K562 (cell line): ENCODE results near the gene NPB. TPM values are rescaled to one million over a fixed set of nuclear protein-coding genes. Genes with fewer than 3 reads are reported as not detected.

ENCODE experiments used
- ATAC-seq: fragments of 200-7000 bp; cut with Tn5 transposase; 3 replicates; pipeline ENCODE4 v1.9.1; 2020; ENCODE audit warnings: moderate library complexity
- BruUV-seq: library from RNA; stranded (reverse); fragments of 400-500 nt; replicated peaks from 2 replicates; lab custom pipeline; 2021; lab: Mats Ljungman, UMichigan
- CTCF ChIA-PET: fragments of 300-600 bp; formaldehyde crosslinking; extraction: SDS; loops from one replicate; lab custom pipeline; 2021; ENCODE audit warnings: low intra/inter-chr PET ratio; lab: Yijun Ruan, JAX
- POLR2A ChIA-PET: fragments of 300-600, 350-650 bp; sonication (Branson Sonifier 250); formaldehyde crosslinking; extraction: SDS; loops from one replicate; lab custom pipeline; 2021; ENCODE audit warnings: antibody characterized with exemption, inconsistent platforms; lab: Yijun Ruan, JAX
- DNase-seq, 4 experiments: peaks; one replicate each; pipeline versions ENCODE4 v3.0.0 to v3.0.0-alpha.2; 2011 to 2018; ENCODE audit warnings: low spot score in 3 of 4, mixed read lengths in 3 of 4; ENCODE audit errors: extremely low read depth in 1 of 4
- FAIRE-seq: peaks from 2 replicates; lab custom pipeline; 2011; peaks lifted over from hg19 to GRCh38; lab: Jason Lieb, UNC
- H2AFZ ChIP-seq: 2 replicates; pipeline ENCODE4 v1.6.0; 2011; ENCODE audit warnings: low read depth, low read length, control low read depth, inconsistent platforms
- H3K27ac ChIP-seq: fragments of 200-600 bp; 3 replicates; pipeline ENCODE4 v1.8.0; 2011; ENCODE audit warnings: low read depth, mild to moderate bottlenecking, control low read depth, inconsistent platforms, low read length, moderate library complexity, mixed read lengths; ENCODE audit errors: extremely low read depth
- H3K27me3 ChIP-seq, 2 experiments: fragments of 300-600 bp in 1 of 2; 2 replicates in 1 of 2; 3 replicates in 1 of 2; pipeline versions ENCODE4 v1.6.0 to v1.8.0; 2011; ENCODE audit warnings: inconsistent platforms in 2 of 2, low read length in 2 of 2, mild to moderate bottlenecking in 1 of 2, mixed read lengths in 1 of 2, moderate library complexity in 1 of 2; ENCODE audit not compliant: control insufficient read depth in 2 of 2, insufficient read depth in 2 of 2
- H3K36me3 ChIP-seq: fragments of 300-600 bp; 3 replicates; pipeline ENCODE4 v1.8.0; 2011; ENCODE audit warnings: mild to moderate bottlenecking, low read length, inconsistent platforms; ENCODE audit not compliant: control insufficient read depth, insufficient read depth
- H3K4me1 ChIP-seq, 2 experiments: fragments of 200-600 bp in 1 of 2; replicated peaks in 1 of 2; 2 replicates in 1 of 2; 3 replicates in 1 of 2; pipeline versions ENCODE4 v1.5.1 to v1.8.0; 2011; ENCODE audit warnings: inconsistent platforms in 2 of 2, low read length in 2 of 2, mild to moderate bottlenecking in 1 of 2, mixed read lengths in 1 of 2, moderate library complexity in 1 of 2; ENCODE audit not compliant: control insufficient read depth in 2 of 2, insufficient read depth in 2 of 2
- H3K4me2 ChIP-seq: 2 replicates; pipeline ENCODE4 v1.6.1; 2011; ENCODE audit warnings: low read length, control low read depth, inconsistent platforms, mixed read lengths; ENCODE audit not compliant: insufficient read depth
- H3K4me3 ChIP-seq: fragments of 200-600 bp; sonication (generic), shearing (Covaris generic); 2 replicates; pipeline ENCODE4 v1.5.1; 2016; ENCODE audit warnings: control low read depth, inconsistent platforms
- H3K79me2 ChIP-seq: fragments of 200-600 bp; 3 replicates; pipeline ENCODE4 v1.8.0; 2011; ENCODE audit warnings: low read length, inconsistent platforms; ENCODE audit not compliant: control insufficient read depth, insufficient read depth
- H3K9ac ChIP-seq, 2 experiments: 2 replicates each; pipeline versions ENCODE4 v1.6.0 to v1.6.1; 2011; ENCODE audit warnings: low read depth in 2 of 2, low read length in 2 of 2, control low read depth in 1 of 2, inconsistent platforms in 1 of 2, mild to moderate bottlenecking in 1 of 2, mixed read lengths in 1 of 2; ENCODE audit not compliant: insufficient read depth in 1 of 2
- H3K9me1 ChIP-seq: one replicate; pipeline ENCODE4 v1.6.0; 2011; ENCODE audit warnings: inconsistent platforms, mild to moderate bottlenecking, low read length, moderate library complexity; ENCODE audit not compliant: control insufficient read depth, insufficient read depth
- H3K9me3 ChIP-seq: replicated peaks from 2 replicates; pipeline ENCODE4 v1.5.1; 2011; ENCODE audit warnings: low read depth, low read length, inconsistent platforms; ENCODE audit not compliant: control insufficient read depth, insufficient read depth
- H4K20me1 ChIP-seq: replicated peaks from 2 replicates; pipeline ENCODE4 v1.6.1; 2011; ENCODE audit warnings: low read length, inconsistent platforms, mixed read lengths; ENCODE audit not compliant: control insufficient read depth, insufficient read depth
- FOXA1 ChIP-seq: fragments of 450-650 bp; IDR thresholded peaks from 2 replicates; pipeline ENCODE4 v1.6.1; 2016; ENCODE audit warnings: mild to moderate bottlenecking, borderline replicate concordance
- HDAC6 ChIP-seq: IDR thresholded peaks from 2 replicates; pipeline ENCODE4 v1.6.1; 2012; ENCODE audit warnings: low read depth, mild to moderate bottlenecking, control low read depth, inconsistent platforms, low read length, moderate library complexity
- POLR2AphosphoS5 ChIP-seq: IDR thresholded peaks from 2 replicates; pipeline ENCODE4 v1.6.1; 2011; ENCODE audit warnings: mild to moderate bottlenecking, low read depth, low read length, moderate library complexity; ENCODE audit not compliant: control insufficient read depth, insufficient read depth
- POLR2B ChIP-seq: fragments of 450-650 bp; IDR thresholded peaks from 2 replicates; pipeline ENCODE4 v1.6.1; 2018; ENCODE audit warnings: low read depth; ENCODE audit not compliant: partially characterized antibody
- RBFOX2 ChIP-seq: fragments of 200-400 bp; formaldehyde crosslinking; IDR thresholded peaks from 2 replicates; pipeline ENCODE4 v1.6.1; 2017; ENCODE audit warnings: low read depth, mild to moderate bottlenecking, low read length, moderate library complexity
- SUPT5H ChIP-seq: fragments of 450-650 bp; IDR thresholded peaks from 2 replicates; pipeline ENCODE4 v1.6.1; 2016
- ZBTB26 ChIP-seq: fragments of 450-650 bp; formaldehyde crosslinking; IDR thresholded peaks from 2 replicates; pipeline ENCODE4 v1.4.0; 2022; ENCODE audit warnings: missing genetic modification characterization
- ZNF41 ChIP-seq: fragments of 250-450 bp; sonication (Bioruptor Pico); conservative IDR thresholded peaks from 2 replicates; pipeline ENCODE4 v1.4.0; 2020; ENCODE audit warnings: mild to moderate bottlenecking
- WGBS: fragments of 100-300 bp; shearing (Covaris generic); methylation state at CpG from one replicate; pipeline ENCODE4 v1.1.6; 2016; ENCODE audit warnings: low coverage, mixed read lengths; ENCODE audit not compliant: insufficient coverage; ENCODE audit errors: missing lambda C conversion rate; 5-methylcytosine and 5-hydroxymethylcytosine counted together
- in situ Hi-C: fragments of 300-500 bp; cut with MboI; formaldehyde crosslinking; loops from 4 replicates; pipeline ENCODE4 v1.15.0; 2018; ENCODE audit warnings: inconsistent platforms, mixed read lengths
- intact Hi-C: fragments of 100-400 bp; cut with micrococcal nuclease; formaldehyde crosslinking; loops from 2 replicates; pipeline ENCODE4 v1.14.2; 2022
- polyA plus RNA-seq, 8 experiments: library from polyadenylated mRNA; depleted of rRNA in 4 of 8; stranded (reverse) in 5 of 8; unstranded in 3 of 8; fragments of >200 nt; fragmentation: Nextera tagmentation in 2 of 8; fragmentation: Illumina TruSeq in 1 of 8; extraction: Ambion mirVana in 2 of 8; extraction: Trizol in 1 of 8; gene quantifications; 2 replicates each; pipeline versions ENCODE4 v1.2.1 to v1.2.3, GENCODE V29; 2011 to 2014; ENCODE audit warnings: inconsistent platforms in 1 of 8, missing spikeins in 1 of 8
- total RNA-seq, 7 experiments: library from RNA; depleted of rRNA in 6 of 7; stranded (reverse); fragments of >200 nt in 6 of 7; fragmentation: Illumina TruSeq in 2 of 7; extraction: Trizol in 2 of 7; gene quantifications; 2 replicates each; pipeline versions ENCODE4 v1.2.1 to v1.2.3, GENCODE V29; 2011 to 2021; ENCODE audit warnings: low replicate concordance in 1 of 7
- TF ChIP-seq, protein P1 (sequence below): fragments of 450-650 bp; IDR thresholded peaks from 2 replicates; pipeline ENCODE4 v1.6.1; 2017; ENCODE audit warnings: antibody characterized with exemption, mild to moderate bottlenecking
- TF ChIP-seq, protein P2 (sequence below): fragments of 450-650 bp; formaldehyde crosslinking; IDR thresholded peaks from 2 replicates; pipeline ENCODE4 v1.4.0; 2022; ENCODE audit warnings: missing genetic modification characterization
- TF ChIP-seq, protein P3 (sequence below): fragments of 250-450 bp; sonication (Bioruptor Pico); IDR thresholded peaks from 2 replicates; pipeline ENCODE4 v1.8.0; 2021; ENCODE audit warnings: mild to moderate bottlenecking, moderate library complexity

Gene NPB
- total and polyA plus RNA-seq, 9 of the 15 experiments (the other 6 are each of a cell fraction or from before 2014, with no cell fraction given), result 0.03 to 0.61 (median 0.14) TPM; not detected in 2

GRCh38 chr17:81920612-81921536 lies 18.8 kb downstream of the NPB start:
- POLR2A ChIA-PET, result interaction anchor here (0.6 to 1.6 kb wide), 5 partner anchors 10 to 185 kb away, joined by 3 to 12 read pairs (median 3); partner anchors contain the start of gene PCYT2
- FAIRE-seq, result no peak
- TF ChIP-seq ZNF41 (CRISPR knock-in tag) (no peak), SUPT5H (peak; percentile 39; the same call in 1 of the 2 replicates), HDAC6 (no peak), ZBTB26 (0 out of 2 replicates have a peak, but pooled peaks have one; percentile 66), FOXA1 (no peak), POLR2AphosphoS5 (peak; percentile 16; the same call in 1 of the 2 replicates), POLR2B (peak; percentile 25), RBFOX2 (peak; percentile 59; the same call in 1 of the 2 replicates)
- TF ChIP-seq, protein P1, sequence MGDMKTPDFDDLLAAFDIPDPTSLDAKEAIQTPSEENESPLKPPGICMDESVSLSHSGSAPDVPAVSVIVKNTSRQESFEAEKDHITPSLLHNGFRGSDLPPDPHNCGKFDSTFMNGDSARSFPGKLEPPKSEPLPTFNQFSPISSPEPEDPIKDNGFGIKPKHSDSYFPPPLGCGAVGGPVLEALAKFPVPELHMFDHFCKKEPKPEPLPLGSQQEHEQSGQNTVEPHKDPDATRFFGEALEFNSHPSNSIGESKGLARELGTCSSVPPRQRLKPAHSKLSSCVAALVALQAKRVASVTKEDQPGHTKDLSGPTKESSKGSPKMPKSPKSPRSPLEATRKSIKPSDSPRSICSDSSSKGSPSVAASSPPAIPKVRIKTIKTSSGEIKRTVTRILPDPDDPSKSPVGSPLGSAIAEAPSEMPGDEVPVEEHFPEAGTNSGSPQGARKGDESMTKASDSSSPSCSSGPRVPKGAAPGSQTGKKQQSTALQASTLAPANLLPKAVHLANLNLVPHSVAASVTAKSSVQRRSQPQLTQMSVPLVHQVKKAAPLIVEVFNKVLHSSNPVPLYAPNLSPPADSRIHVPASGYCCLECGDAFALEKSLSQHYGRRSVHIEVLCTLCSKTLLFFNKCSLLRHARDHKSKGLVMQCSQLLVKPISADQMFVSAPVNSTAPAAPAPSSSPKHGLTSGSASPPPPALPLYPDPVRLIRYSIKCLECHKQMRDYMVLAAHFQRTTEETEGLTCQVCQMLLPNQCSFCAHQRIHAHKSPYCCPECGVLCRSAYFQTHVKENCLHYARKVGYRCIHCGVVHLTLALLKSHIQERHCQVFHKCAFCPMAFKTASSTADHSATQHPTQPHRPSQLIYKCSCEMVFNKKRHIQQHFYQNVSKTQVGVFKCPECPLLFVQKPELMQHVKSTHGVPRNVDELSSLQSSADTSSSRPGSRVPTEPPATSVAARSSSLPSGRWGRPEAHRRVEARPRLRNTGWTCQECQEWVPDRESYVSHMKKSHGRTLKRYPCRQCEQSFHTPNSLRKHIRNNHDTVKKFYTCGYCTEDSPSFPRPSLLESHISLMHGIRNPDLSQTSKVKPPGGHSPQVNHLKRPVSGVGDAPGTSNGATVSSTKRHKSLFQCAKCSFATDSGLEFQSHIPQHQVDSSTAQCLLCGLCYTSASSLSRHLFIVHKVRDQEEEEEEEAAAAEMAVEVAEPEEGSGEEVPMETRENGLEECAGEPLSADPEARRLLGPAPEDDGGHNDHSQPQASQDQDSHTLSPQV, result 0 out of 2 replicates have a peak, but pooled peaks have one; percentile 34
- TF ChIP-seq, protein P2, sequence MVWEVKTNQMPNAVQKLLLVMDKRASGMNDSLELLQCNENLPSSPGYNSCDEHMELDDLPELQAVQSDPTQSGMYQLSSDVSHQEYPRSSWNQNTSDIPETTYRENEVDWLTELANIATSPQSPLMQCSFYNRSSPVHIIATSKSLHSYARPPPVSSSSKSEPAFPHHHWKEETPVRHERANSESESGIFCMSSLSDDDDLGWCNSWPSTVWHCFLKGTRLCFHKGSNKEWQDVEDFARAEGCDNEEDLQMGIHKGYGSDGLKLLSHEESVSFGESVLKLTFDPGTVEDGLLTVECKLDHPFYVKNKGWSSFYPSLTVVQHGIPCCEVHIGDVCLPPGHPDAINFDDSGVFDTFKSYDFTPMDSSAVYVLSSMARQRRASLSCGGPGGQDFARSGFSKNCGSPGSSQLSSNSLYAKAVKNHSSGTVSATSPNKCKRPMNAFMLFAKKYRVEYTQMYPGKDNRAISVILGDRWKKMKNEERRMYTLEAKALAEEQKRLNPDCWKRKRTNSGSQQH (CRISPR knock-in tag), result 0 out of 2 replicates have a peak, but pooled peaks have one; percentile 24
- TF ChIP-seq, protein P3, sequence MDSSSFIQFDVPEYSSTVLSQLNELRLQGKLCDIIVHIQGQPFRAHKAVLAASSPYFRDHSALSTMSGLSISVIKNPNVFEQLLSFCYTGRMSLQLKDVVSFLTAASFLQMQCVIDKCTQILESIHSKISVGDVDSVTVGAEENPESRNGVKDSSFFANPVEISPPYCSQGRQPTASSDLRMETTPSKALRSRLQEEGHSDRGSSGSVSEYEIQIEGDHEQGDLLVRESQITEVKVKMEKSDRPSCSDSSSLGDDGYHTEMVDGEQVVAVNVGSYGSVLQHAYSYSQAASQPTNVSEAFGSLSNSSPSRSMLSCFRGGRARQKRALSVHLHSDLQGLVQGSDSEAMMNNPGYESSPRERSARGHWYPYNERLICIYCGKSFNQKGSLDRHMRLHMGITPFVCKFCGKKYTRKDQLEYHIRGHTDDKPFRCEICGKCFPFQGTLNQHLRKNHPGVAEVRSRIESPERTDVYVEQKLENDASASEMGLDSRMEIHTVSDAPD, result no peak

More at GRCh38 chr17:81920612-81921536, 18.8 kb downstream of the NPB start:
- no peak overlapping the region for H3K4me3 ChIP-seq
- H3K79me2 ChIP-seq, result peaks cover 96% of the 10 kb centered on the region
- H3K27me3 ChIP-seq, result no peaks in the 10 kb centered on the region
- peak overlapping the region; percentile 16 to 82 for H3K9ac ChIP-seq
- WGBS, result 72% methylated on average over 26 of the region's 33 CpGs
- ATAC-seq (no peak), DNase-seq (peak in 1 of 4 experiments; percentile 45)
- BruUV-seq, result no TSS peak
- peak overlapping the region; percentile 98; the same call in 2 of the 3 replicates for H3K27ac ChIP-seq
- H2AFZ ChIP-seq, result no peak overlapping the region
- H3K9me3 ChIP-seq, result no peaks in the 10 kb centered on the region
- H4K20me1 ChIP-seq, result peaks cover 18% of the 10 kb centered on the region; the same call in 1 of the 2 replicates
- in situ Hi-C loops (no loop called here), intact Hi-C loops (no loop called here)
- peaks cover 6% of the 10 kb centered on the region for H3K9me1 ChIP-seq
- H3K4me2 ChIP-seq, result peak overlapping the region; percentile 52
- CTCF ChIA-PET, result interaction anchor here (0.7 kb wide), 1 partner anchor 864 kb away, joined by 4 read pairs; no protein-coding TSS in a partner anchor
- H3K36me3 ChIP-seq, result peaks cover 50% of the 10 kb centered on the region
- H3K4me1 ChIP-seq, result peaks cover 53 to 92% of the 10 kb centered on the region in 2 experiments
